ENCODE measurements around the gene TAB2.

- TF ChIP-seq TCF4 (CRISPR knock-in tag; IDR thresholded peaks at IDR 0.05; ENCODE audit: borderline replicate concordance) = no peak
- TF ChIP-seq ZFP30 (CRISPR knock-in tag; IDR thresholded peaks at IDR 0.05) = no peak
Measured at GRCh38 chr6:149425754-149426153, 108.2 kb downstream of the TAB2 start.

Measured in SK-N-SH treated with all-trans-retinoic acid at 6 μM for 48 hours (cell line).